ENCODE measurements around the gene FCHSD2. TPM values are rescaled to one million over a fixed set of nuclear protein-coding genes. Genes with fewer than 3 reads are reported as not detected.

Gene FCHSD2
- polyA plus RNA-seq, 1 donor (not counting 4 experiments of a cell fraction or from before 2014, with no cell fraction given), result 14.2 TPM

DNA sequence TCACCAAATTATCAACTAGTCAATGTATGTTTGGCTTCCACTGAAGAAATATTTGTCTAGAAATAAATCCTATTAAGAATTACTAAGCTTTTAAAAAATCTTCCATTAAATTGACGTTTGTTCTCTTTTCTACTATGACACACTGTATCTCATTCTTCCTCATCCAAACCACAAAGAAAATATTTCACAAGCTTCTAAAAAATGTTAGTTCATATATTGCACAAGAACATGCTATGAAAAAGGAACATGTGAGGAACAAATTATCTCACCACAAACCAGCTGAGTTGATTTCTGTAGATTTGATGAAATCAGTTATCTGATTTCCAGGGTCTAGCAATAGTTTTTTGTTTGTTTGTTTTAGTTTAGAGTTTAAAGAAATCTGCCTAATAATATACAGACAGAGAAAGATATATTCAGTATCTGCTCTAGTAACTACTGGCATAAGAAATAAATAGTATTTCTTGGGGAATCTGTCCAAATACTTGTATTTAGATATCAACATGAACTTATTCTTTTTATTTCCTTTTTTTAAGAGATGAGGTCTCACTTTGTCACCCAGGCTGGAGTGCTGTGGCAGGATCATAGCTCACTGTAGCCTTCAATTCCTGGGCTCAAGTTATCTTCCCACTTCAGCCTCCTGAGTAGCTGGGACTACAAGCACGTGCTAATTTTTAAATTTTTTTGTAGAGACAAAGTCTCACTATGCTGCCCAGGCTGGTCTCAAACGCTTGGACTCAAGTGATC, 166.2 kb downstream of the FCHSD2 start:
- no peak overlapping the region for H3K4me2 ChIP-seq (ENCODE audit: control insufficient read depth, extremely low read depth, insufficient read depth, low read depth, low read length)
- no peak for FAIRE-seq
- no peak for DNase-seq (ENCODE audit: low read depth, low spot score)

GRCh38 chr11:72974487-72975205, 167.5 kb downstream of the FCHSD2 start:
- no peaks in the 10 kb centered on the region for H3K27me3 ChIP-seq (ENCODE audit: control insufficient read depth, extremely low read depth, insufficient read depth, low read length)
- no peaks in the 10 kb centered on the region for H3K36me3 ChIP-seq (ENCODE audit: control insufficient read depth in 2 of 2, extremely low read depth in 1 of 2, insufficient read depth in 2 of 2, low read length in 2 of 2)
- dilution Hi-C loops (cut with MboI; ENCODE audit: extremely low pct_ligation_motif_present, low sequenced_read_pairs), result no loop called here
- no peak overlapping the region for H3K27ac ChIP-seq (ENCODE audit: control insufficient read depth, insufficient read depth, low read length)
- no peak for DNase-seq (ENCODE audit: low read depth, low spot score)
- H3K4me1 ChIP-seq (ENCODE audit: control insufficient read depth, extremely low read depth, insufficient read depth, low read length), result peaks cover 14% of the 10 kb centered on the region
- no peak overlapping the region for H3K9ac ChIP-seq (ENCODE audit: control insufficient read depth, extremely low read depth, insufficient read depth, low read length)
- H3K4me2 ChIP-seq (ENCODE audit: control insufficient read depth, extremely low read depth, insufficient read depth, low read depth, low read length), result no peak overlapping the region
- H3K4me3 ChIP-seq (ENCODE audit: control insufficient read depth in 2 of 3, extremely low read depth in 1 of 3, insufficient read depth in 2 of 3, low read depth in 1 of 3, low read length in 3 of 3), result no peak overlapping the region
- no peaks in the 10 kb centered on the region for H4K20me1 ChIP-seq (ENCODE audit: control insufficient read depth, extremely low read depth, insufficient read depth, low read length)
- no peak overlapping the region for H2AFZ ChIP-seq (ENCODE audit: control insufficient read depth, low read length)
- no peak for FAIRE-seq
- H3K9me3 ChIP-seq (ENCODE audit: control insufficient read depth, low read depth, low read length), result no peaks in the 10 kb centered on the region
- TF ChIP-seq EZH2 (IDR thresholded peaks at IDR 0.05; ENCODE audit: low read length) (no peak), CTCF (optimal IDR thresholded peaks at IDR 0.05 in 1 of 3, IDR thresholded peaks at IDR 0.05 in 1 of 3, conservative IDR thresholded peaks at IDR 0.05 in 1 of 3; ENCODE audit: extremely low read depth in 1 of 3, insufficient read depth in 2 of 3, low read length in 3 of 3) (no peak)
- no peaks in the 10 kb centered on the region for H3K79me2 ChIP-seq (ENCODE audit: control insufficient read depth, insufficient read depth, low read length)
- H3K9me1 ChIP-seq (ENCODE audit: control insufficient read depth, extremely low read depth, insufficient read depth, low read length), result no peaks in the 10 kb centered on the region

More for the DNA sequence above, 166.2 kb downstream of the FCHSD2 start:
- H3K4me1 ChIP-seq (ENCODE audit: control insufficient read depth, extremely low read depth, insufficient read depth, low read length), result peaks cover 4% of the 10 kb centered on the region
- H3K27ac ChIP-seq (ENCODE audit: control insufficient read depth, insufficient read depth, low read length), result peak overlapping the region; percentile 4
- no peaks in the 10 kb centered on the region for H3K36me3 ChIP-seq (ENCODE audit: control insufficient read depth in 2 of 2, extremely low read depth in 1 of 2, insufficient read depth in 2 of 2, low read length in 2 of 2)
- H3K79me2 ChIP-seq (ENCODE audit: control insufficient read depth, insufficient read depth, low read length), result no peaks in the 10 kb centered on the region
- H2AFZ ChIP-seq (ENCODE audit: control insufficient read depth, low read length), result no peak overlapping the region
- dilution Hi-C loops (cut with MboI; ENCODE audit: extremely low pct_ligation_motif_present, low sequenced_read_pairs), result no loop called here
- TF ChIP-seq CTCF (optimal IDR thresholded peaks at IDR 0.05 in 1 of 3, IDR thresholded peaks at IDR 0.05 in 1 of 3, conservative IDR thresholded peaks at IDR 0.05 in 1 of 3; ENCODE audit: extremely low read depth in 1 of 3, insufficient read depth in 2 of 3, low read length in 3 of 3) (no peak), EZH2 (IDR thresholded peaks at IDR 0.05; ENCODE audit: low read length) (no peak)
- H3K4me3 ChIP-seq (ENCODE audit: control insufficient read depth in 2 of 3, extremely low read depth in 1 of 3, insufficient read depth in 2 of 3, low read depth in 1 of 3, low read length in 3 of 3), result no peak overlapping the region
- no peaks in the 10 kb centered on the region for H3K27me3 ChIP-seq (ENCODE audit: control insufficient read depth, extremely low read depth, insufficient read depth, low read length)
- no peak overlapping the region for H3K9ac ChIP-seq (ENCODE audit: control insufficient read depth, extremely low read depth, insufficient read depth, low read length)
- no peaks in the 10 kb centered on the region for H4K20me1 ChIP-seq (ENCODE audit: control insufficient read depth, extremely low read depth, insufficient read depth, low read length)
- no peaks in the 10 kb centered on the region for H3K9me1 ChIP-seq (ENCODE audit: control insufficient read depth, extremely low read depth, insufficient read depth, low read length)
- no peaks in the 10 kb centered on the region for H3K9me3 ChIP-seq (ENCODE audit: control insufficient read depth, low read depth, low read length)
